PFSK-1 (cell line): ENCODE data around the gene LTF.

Experiments
- FOXP2 ChIP-seq: optimal IDR thresholded peaks from 2 replicates; pipeline ENCODE3; 2011; ENCODE audit warnings: borderline replicate concordance, control low read depth, inconsistent platforms; ENCODE audit not compliant: insufficient read depth; ENCODE audit errors: extremely low read length, extremely low read depth
- POLR2AphosphoS5 ChIP-seq: IDR thresholded peaks from 2 replicates; pipeline ENCODE4 v1.6.1; 2012; ENCODE audit warnings: low read depth, mild to moderate bottlenecking, control low read depth, low read length, moderate library complexity
- REST ChIP-seq, 2 experiments: IDR thresholded peaks; 2 replicates each; pipeline versions ENCODE4 v1.6.1 to v1.8.0; 2011 to 2012; ENCODE audit warnings: low read depth in 2 of 2, low read length in 2 of 2, control low read depth in 1 of 2, inconsistent platforms in 1 of 2, mild to moderate bottlenecking in 1 of 2, moderate library complexity in 1 of 2; ENCODE audit not compliant: insufficient read depth in 1 of 2
- SIN3A ChIP-seq: IDR thresholded peaks from 2 replicates; pipeline ENCODE4 v1.6.1; 2012; ENCODE audit warnings: mild to moderate bottlenecking, low read length, moderate library complexity, borderline replicate concordance; ENCODE audit not compliant: insufficient read depth
- TAF1 ChIP-seq: IDR thresholded peaks from 2 replicates; pipeline ENCODE4 v1.6.1; 2012; ENCODE audit warnings: low read length, control low read depth, borderline replicate concordance; ENCODE audit not compliant: insufficient read depth

The LTF gene

GRCh38 chr3:46417841-46418611 lies 46.7 kb downstream of the LTF start:
- no peak for TF ChIP-seq POLR2AphosphoS5
- no peak for TF ChIP-seq FOXP2
- TF ChIP-seq SIN3A, result no peak
- no peak for TF ChIP-seq TAF1
- TF ChIP-seq REST (IDR thresholded peaks at IDR 0.05; ENCODE audit: insufficient read depth in 1 of 2, low read depth in 2 of 2, low read length in 2 of 2), result no peak

GRCh38 chr3:46416811-46417510 lies 47.7 kb downstream of the LTF start:
- TF ChIP-seq REST (IDR thresholded peaks at IDR 0.05; ENCODE audit: insufficient read depth in 1 of 2, low read depth in 2 of 2, low read length in 2 of 2) (no peak), TAF1 (no peak)

GRCh38 chr3:46416125-46416810 lies 48.4 kb downstream of the LTF start:
- TF ChIP-seq TAF1 (no peak), REST (IDR thresholded peaks at IDR 0.05; ENCODE audit: insufficient read depth in 1 of 2, low read depth in 2 of 2, low read length in 2 of 2) (no peak)

- no peak for TF ChIP-seq FOXP2
- TF ChIP-seq TAF1, result no peak
- TF ChIP-seq POLR2AphosphoS5, result no peak
- no peak for TF ChIP-seq SIN3A
- no peak for TF ChIP-seq REST (IDR thresholded peaks at IDR 0.05; ENCODE audit: insufficient read depth in 1 of 2, low read depth in 2 of 2, low read length in 2 of 2)
Observed at GRCh38 chr3:46414739-46415138, 50.0 kb downstream of the LTF start.
